ENCODE results near the gene MLLT10.
A peak's percentile ranks its signal among the peaks of the same experiment; 100 is the strongest.

MLLT10 gene

DNA sequence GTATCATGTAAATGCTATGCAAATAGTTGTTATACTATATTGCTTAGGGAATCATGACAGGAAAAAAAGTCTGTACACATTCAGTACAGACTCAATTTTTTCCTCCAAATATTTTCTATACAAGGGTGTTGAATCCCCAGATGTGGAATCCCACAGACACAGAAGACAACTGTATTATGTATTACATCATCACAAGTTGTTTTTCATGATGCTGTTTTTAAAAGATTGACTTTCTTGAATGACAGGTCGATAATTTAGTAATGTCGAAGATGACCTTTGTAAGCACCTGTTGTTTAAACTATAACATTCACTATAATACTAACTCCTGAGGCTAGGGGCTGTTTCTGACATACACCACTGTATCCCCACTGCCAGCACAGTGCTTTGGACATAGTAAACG is 143.5 kb downstream of the MLLT10 start:
- H3K36me3 ChIP-seq (ENCODE audit: control insufficient read depth in 1 of 2, insufficient read depth in 2 of 2, low read depth in 1 of 2, low read length in 2 of 2), result peaks cover 0 to 40% of the 10 kb centered on the region in 2 experiments
- H2BK15ac ChIP-seq (ENCODE audit: low read depth, poor library complexity, severe bottlenecking), result no peak overlapping the region
- H3K27me3 ChIP-seq (ENCODE audit: control insufficient read depth in 1 of 2, insufficient read depth in 1 of 2, low read length in 2 of 2), result no peaks in the 10 kb centered on the region
- no peaks in the 10 kb centered on the region for H3K4me1 ChIP-seq (ENCODE audit: control insufficient read depth, insufficient read depth, low read depth, low read length)
- H3K23ac ChIP-seq (ENCODE audit: low read length in 2 of 2), result no peak overlapping the region
- peaks cover 6% of the 10 kb centered on the region for H3K79me1 ChIP-seq (replicated peaks; ENCODE audit: low read length, poor library complexity, severe bottlenecking)
- no peak overlapping the region for H4K91ac ChIP-seq (ENCODE audit: low read length)
- no peak overlapping the region for H3K4me3 ChIP-seq (ENCODE audit: insufficient read depth in 1 of 2, low read depth in 1 of 2, low read length in 2 of 2)
- no peak overlapping the region for H2BK12ac ChIP-seq (ENCODE audit: low read length in 2 of 2)
- H3K18ac ChIP-seq (ENCODE audit: low read depth in 1 of 2, low read length in 2 of 2), result no peak overlapping the region
- 100% methylated on average over 1 of the region's 3 CpGs for WGBS
- H3K9ac ChIP-seq (ENCODE audit: low read length), result no peak overlapping the region
- H2AFZ ChIP-seq (ENCODE audit: low read depth, low read length), result no peak overlapping the region
- no peak overlapping the region for H3K27ac ChIP-seq (ENCODE audit: low read length, poor library complexity, severe bottlenecking)
- no peak overlapping the region for H2BK5ac ChIP-seq (ENCODE audit: low read depth, low read length, poor library complexity, severe bottlenecking)
- H4K8ac ChIP-seq (ENCODE audit: low read length), result no peak overlapping the region
- DNase-seq, result no peak
- no peak overlapping the region for H2AK5ac ChIP-seq (ENCODE audit: low read length, severe bottlenecking)
- H2BK120ac ChIP-seq (ENCODE audit: low read depth, low read length), result no peak overlapping the region
- H3K9me3 ChIP-seq (ENCODE audit: control insufficient read depth, low read length), result no peaks in the 10 kb centered on the region
- no peak overlapping the region for H3K4me2 ChIP-seq (ENCODE audit: low read length, poor library complexity, severe bottlenecking)
- no peak overlapping the region for H3K14ac ChIP-seq (ENCODE audit: low read length in 2 of 2)
- H3K4ac ChIP-seq (ENCODE audit: low read depth in 1 of 2, low read length in 2 of 2), result no peak overlapping the region

- Histone ChIP-seq H3K4me1 (ENCODE audit: control insufficient read depth, insufficient read depth, low read depth, low read length) (no peaks in the 10 kb centered on the region), H2AK5ac (ENCODE audit: low read length, severe bottlenecking) (no peak overlapping the region), H3K23ac (ENCODE audit: low read length in 2 of 2) (no peak overlapping the region), H2BK15ac (ENCODE audit: low read depth, poor library complexity, severe bottlenecking) (no peak overlapping the region), H3K4me3 (ENCODE audit: insufficient read depth in 1 of 2, low read depth in 1 of 2, low read length in 2 of 2) (no peak overlapping the region), H3K27ac (ENCODE audit: low read length, poor library complexity, severe bottlenecking) (no peak overlapping the region), H3K18ac (ENCODE audit: low read depth in 1 of 2, low read length in 2 of 2) (no peak overlapping the region), H3K4ac (ENCODE audit: low read depth in 1 of 2, low read length in 2 of 2) (no peak overlapping the region), H4K8ac (ENCODE audit: low read length) (no peak overlapping the region), H3K9ac (ENCODE audit: low read length) (no peak overlapping the region), H4K91ac (ENCODE audit: low read length) (no peak overlapping the region), H2AFZ (ENCODE audit: low read depth, low read length) (no peak overlapping the region), H3K36me3 (ENCODE audit: control insufficient read depth in 1 of 2, insufficient read depth in 2 of 2, low read depth in 1 of 2, low read length in 2 of 2) (peaks cover 0 to 39% of the 10 kb centered on the region in 2 experiments), H2BK5ac (ENCODE audit: low read depth, low read length, poor library complexity, severe bottlenecking) (no peak overlapping the region), H3K4me2 (ENCODE audit: low read length, poor library complexity, severe bottlenecking) (no peak overlapping the region), H2BK12ac (ENCODE audit: low read length in 2 of 2) (no peak overlapping the region), H3K14ac (ENCODE audit: low read length in 2 of 2) (no peak overlapping the region), H3K9me3 (ENCODE audit: control insufficient read depth, low read length) (no peaks in the 10 kb centered on the region), H3K79me1 (replicated peaks; ENCODE audit: low read length, poor library complexity, severe bottlenecking) (peaks cover 7% of the 10 kb centered on the region), H2BK120ac (ENCODE audit: low read depth, low read length) (no peak overlapping the region), H3K27me3 (ENCODE audit: control insufficient read depth in 1 of 2, insufficient read depth in 1 of 2, low read length in 2 of 2) (no peaks in the 10 kb centered on the region)
- no peak for DNase-seq
- WGBS, result 83% methylated on average over 3 of the region's 3 CpGs
These were observed 147.1 kb downstream of the MLLT10 start for GRCh38 chr10:21681156-21681555.

- Histone ChIP-seq H3K4me1 (ENCODE audit: control insufficient read depth, insufficient read depth, low read depth, low read length) (no peaks in the 10 kb centered on the region), H2BK5ac (ENCODE audit: low read depth, low read length, poor library complexity, severe bottlenecking) (no peak overlapping the region), H3K9ac (ENCODE audit: low read length) (peak overlapping the region; percentile 11), H2BK15ac (ENCODE audit: low read depth, poor library complexity, severe bottlenecking) (no peak overlapping the region), H3K9me3 (ENCODE audit: control insufficient read depth, low read length) (no peaks in the 10 kb centered on the region), H2AFZ (ENCODE audit: low read depth, low read length) (no peak overlapping the region), H3K4me2 (ENCODE audit: low read length, poor library complexity, severe bottlenecking) (no peak overlapping the region), H3K27ac (ENCODE audit: low read length, poor library complexity, severe bottlenecking) (no peak overlapping the region), H4K91ac (ENCODE audit: low read length) (no peak overlapping the region), H3K79me1 (replicated peaks; ENCODE audit: low read length, poor library complexity, severe bottlenecking) (peaks cover 8% of the 10 kb centered on the region), H2AK5ac (ENCODE audit: low read length, severe bottlenecking) (no peak overlapping the region), H3K18ac (ENCODE audit: low read depth in 1 of 2, low read length in 2 of 2) (no peak overlapping the region), H3K14ac (ENCODE audit: low read length in 2 of 2) (no peak overlapping the region), H3K4ac (ENCODE audit: low read depth in 1 of 2, low read length in 2 of 2) (no peak overlapping the region), H3K23ac (ENCODE audit: low read length in 2 of 2) (no peak overlapping the region), H3K36me3 (ENCODE audit: control insufficient read depth in 1 of 2, insufficient read depth in 2 of 2, low read depth in 1 of 2, low read length in 2 of 2) (peaks cover 2 to 46% of the 10 kb centered on the region in 2 experiments), H3K27me3 (ENCODE audit: control insufficient read depth in 1 of 2, insufficient read depth in 1 of 2, low read length in 2 of 2) (no peaks in the 10 kb centered on the region), H3K4me3 (ENCODE audit: insufficient read depth in 1 of 2, low read depth in 1 of 2, low read length in 2 of 2) (no peak overlapping the region), H2BK12ac (ENCODE audit: low read length in 2 of 2) (no peak overlapping the region), H2BK120ac (ENCODE audit: low read depth, low read length) (no peak overlapping the region), H4K8ac (ENCODE audit: low read length) (no peak overlapping the region)
- WGBS, result 98% methylated on average over 3 of the region's 3 CpGs
- peak; percentile 25 for DNase-seq
These were observed 153.4 kb downstream of the MLLT10 start for GRCh38 chr10:21687266-21688008.

DNA sequence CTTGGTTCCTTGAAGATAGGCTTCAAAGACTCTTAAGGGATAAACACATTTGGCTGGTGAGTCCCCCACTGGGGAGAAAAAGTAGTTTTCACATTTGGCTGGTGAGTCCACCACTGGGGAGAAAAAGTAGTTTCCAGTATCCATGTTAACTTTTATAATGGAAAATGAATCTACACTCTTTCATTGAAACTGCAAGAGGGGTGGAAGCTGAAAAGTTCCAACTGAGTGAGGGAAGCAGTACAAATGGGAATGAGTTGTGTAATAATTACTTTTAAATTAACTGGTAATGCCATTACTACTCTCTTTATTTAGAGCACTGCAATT is 153.9 kb downstream of the MLLT10 start:
- no peak overlapping the region for H3K9ac ChIP-seq (ENCODE audit: low read length)
- H2AK5ac ChIP-seq (ENCODE audit: low read length, severe bottlenecking), result no peak overlapping the region
- H3K4me2 ChIP-seq (ENCODE audit: low read length, poor library complexity, severe bottlenecking), result no peak overlapping the region
- no peak overlapping the region for H3K18ac ChIP-seq (ENCODE audit: low read depth in 1 of 2, low read length in 2 of 2)
- no peak overlapping the region for H2BK12ac ChIP-seq (ENCODE audit: low read length in 2 of 2)
- no peak overlapping the region for H2BK15ac ChIP-seq (ENCODE audit: low read depth, poor library complexity, severe bottlenecking)
- H2AFZ ChIP-seq (ENCODE audit: low read depth, low read length), result no peak overlapping the region
- H3K9me3 ChIP-seq (ENCODE audit: control insufficient read depth, low read length), result no peaks in the 10 kb centered on the region
- DNase-seq, result no peak
- H3K27me3 ChIP-seq (ENCODE audit: control insufficient read depth in 1 of 2, insufficient read depth in 1 of 2, low read length in 2 of 2), result no peaks in the 10 kb centered on the region
- H2BK5ac ChIP-seq (ENCODE audit: low read depth, low read length, poor library complexity, severe bottlenecking), result no peak overlapping the region
- no peak overlapping the region for H3K14ac ChIP-seq (ENCODE audit: low read length in 2 of 2)
- no peak overlapping the region for H3K23ac ChIP-seq (ENCODE audit: low read length in 2 of 2)
- peaks cover 2 to 47% of the 10 kb centered on the region in 2 experiments for H3K36me3 ChIP-seq (ENCODE audit: control insufficient read depth in 1 of 2, insufficient read depth in 2 of 2, low read depth in 1 of 2, low read length in 2 of 2)
- peaks cover 8% of the 10 kb centered on the region for H3K79me1 ChIP-seq (replicated peaks; ENCODE audit: low read length, poor library complexity, severe bottlenecking)
- no peaks in the 10 kb centered on the region for H3K4me1 ChIP-seq (ENCODE audit: control insufficient read depth, insufficient read depth, low read depth, low read length)
- H3K4me3 ChIP-seq (ENCODE audit: insufficient read depth in 1 of 2, low read depth in 1 of 2, low read length in 2 of 2), result no peak overlapping the region
- H3K4ac ChIP-seq (ENCODE audit: low read depth in 1 of 2, low read length in 2 of 2), result no peak overlapping the region
- no peak overlapping the region for H4K91ac ChIP-seq (ENCODE audit: low read length)
- H4K8ac ChIP-seq (ENCODE audit: low read length), result no peak overlapping the region
- H3K27ac ChIP-seq (ENCODE audit: low read length, poor library complexity, severe bottlenecking), result no peak overlapping the region
- H2BK120ac ChIP-seq (ENCODE audit: low read depth, low read length), result no peak overlapping the region
